ENCODE data around the gene WFS1.

- TF ChIP-seq EZH2 (IDR thresholded peaks at IDR 0.05) (no peak), POLR2AphosphoS5 (IDR thresholded peaks at IDR 0.05; ENCODE audit: borderline replicate concordance, low read depth, low read length) (no peak)
Measured at GRCh38 chr4:6352031-6352692, 82.5 kb downstream of the WFS1 start.

Data from SK-N-MC (cell line).